GM21723 (cell line): Measurements from ENCODE around the gene PRELID1.
A peak's percentile ranks its signal among the peaks of the same experiment; 100 is the strongest.
"Not testable (repeated sequence)": the region's sequence is repeated elsewhere in the genome, so short reads cannot be mapped to it uniquely, and the experiment has no call there.

Source experiments
- ATAC-seq: cut with Tn5 transposase; IDR thresholded peaks from one replicate; pipeline ENCODE4 v1.9.1; 2021; ENCODE audit warnings: mild to moderate bottlenecking, moderate library complexity; ENCODE audit not compliant: unreplicated experiment

PRELID1 gene

DNA sequence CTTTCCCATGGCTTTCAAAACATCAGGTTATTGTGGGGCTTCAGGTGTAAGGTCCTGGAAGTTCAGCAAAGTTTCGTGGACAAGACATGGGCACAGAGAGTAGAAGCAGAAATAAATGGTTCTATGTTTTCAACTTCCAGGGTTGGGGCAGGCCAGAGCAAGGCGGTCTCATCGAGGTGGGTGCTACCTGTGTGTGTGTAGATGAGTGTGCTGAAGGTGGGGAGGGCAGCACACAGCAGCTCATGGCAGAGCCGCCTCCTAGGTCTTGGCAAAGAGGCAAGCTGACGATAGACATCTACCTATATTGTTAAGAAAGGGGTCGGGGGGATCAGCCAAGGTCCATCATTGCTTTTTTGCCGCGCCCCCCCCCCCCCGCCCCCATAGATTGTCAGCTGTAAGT is 3.9 kb upstream of the PRELID1 start:
- ATAC-seq: no peak

DNA sequence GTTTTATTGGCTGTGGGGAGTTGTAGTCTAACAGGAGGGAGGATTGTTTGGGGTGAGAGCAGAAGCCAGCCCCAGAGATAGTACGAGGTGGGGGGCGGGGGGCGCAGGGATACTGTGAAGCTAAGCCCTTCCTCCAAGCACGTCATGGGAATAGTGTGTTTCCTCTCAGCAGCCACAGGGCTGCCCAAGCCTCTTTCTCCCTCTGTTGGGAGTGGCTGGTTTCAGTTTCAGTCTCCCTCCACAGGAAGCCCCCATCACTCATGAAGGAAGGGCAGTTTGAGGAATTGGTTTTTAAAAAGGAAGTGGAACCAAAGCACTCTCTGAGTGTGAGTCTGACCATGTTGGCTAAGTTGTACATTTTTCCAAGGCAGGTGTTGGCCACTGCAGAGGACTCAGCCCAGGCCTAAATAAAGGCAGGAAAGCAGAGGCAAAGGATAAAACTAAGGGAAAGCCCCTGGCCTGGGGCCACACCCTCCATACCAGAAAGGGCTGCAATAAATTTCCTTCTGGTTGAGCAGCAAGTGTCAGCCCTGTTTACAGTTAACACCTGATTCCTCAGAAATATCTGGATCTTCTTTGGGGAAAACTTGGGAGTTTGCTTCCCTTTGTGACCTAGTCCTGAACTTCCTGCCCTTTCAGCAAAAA is 3.2 kb upstream of the PRELID1 start:
- ATAC-seq: peak; percentile 36

- no peak for ATAC-seq
Observed at GRCh38 chr5:177300951-177301350, 2.6 kb upstream of the PRELID1 start.

GRCh38 chr5:177301503-177302165 is 2.0 kb upstream of the PRELID1 start:
- ATAC-seq: no peak

DNA sequence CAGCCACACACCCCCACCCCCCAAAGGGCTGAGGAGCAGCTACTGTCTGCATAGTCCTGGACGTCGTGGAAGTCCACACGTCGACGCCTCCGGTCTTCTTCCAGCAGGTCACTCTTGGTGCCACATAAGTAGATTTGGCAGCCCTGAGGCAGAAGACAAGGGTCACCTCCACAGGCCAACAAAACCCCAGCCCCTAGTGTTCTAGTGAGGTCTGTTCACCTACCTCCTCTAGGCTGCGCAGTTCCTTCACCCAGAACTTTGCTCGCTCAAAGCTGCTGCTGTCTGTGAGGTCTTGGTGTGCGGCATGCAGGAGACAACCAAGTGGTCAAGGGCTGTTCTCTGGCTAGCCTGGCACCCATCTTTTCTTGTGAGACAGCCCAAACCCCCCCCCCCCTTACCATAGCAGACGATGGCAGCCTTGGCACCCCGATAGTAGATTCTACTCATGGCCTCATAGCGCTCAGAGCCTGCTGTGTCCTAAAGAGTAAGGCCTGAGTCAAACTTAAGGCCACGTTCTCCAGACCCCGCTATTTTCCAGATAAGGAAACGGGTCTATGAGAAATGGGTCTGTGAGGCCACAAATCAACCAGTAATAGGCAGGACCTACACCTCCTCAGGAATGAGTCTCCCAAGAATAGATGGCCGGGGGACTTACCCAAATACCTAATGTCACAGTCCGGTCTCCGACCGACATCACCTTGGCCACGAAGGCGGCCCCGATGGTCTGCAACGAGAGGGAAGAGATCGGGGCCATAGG is 1.1 kb upstream of the PRELID1 start:
- no peak for ATAC-seq

- ATAC-seq: peak; percentile 12
Observed at GRCh38 chr5:177303925-177304391, 359 bp downstream of the PRELID1 start.

- no peak for ATAC-seq
Observed at GRCh38 chr5:177304392-177305119, 957 bp downstream of the PRELID1 start.

DNA sequence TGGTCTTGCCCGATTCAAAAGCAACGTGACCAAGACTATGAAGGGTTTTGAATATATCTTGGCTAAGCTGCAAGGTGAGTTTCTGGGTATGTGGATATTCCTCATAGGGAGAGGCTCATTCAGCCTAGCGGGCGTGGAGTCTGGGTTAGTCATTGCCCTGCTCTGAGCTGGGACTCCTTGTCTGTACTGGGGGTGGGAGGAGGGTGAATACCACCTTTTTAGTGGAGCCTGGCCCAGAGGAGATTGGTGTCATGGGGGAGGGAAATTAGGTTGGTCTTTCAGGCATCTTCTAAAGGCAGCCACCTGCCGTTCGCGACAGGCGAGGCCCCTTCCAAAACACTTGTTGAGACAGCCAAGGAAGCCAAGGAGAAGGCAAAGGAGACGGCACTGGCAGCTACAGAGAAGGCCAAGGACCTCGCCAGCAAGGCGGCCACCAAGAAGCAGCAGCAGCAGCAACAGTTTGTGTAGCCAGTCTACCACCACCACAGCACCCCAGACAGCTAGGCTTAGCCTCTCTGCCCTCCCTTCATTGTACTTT is 2.6 kb downstream of the PRELID1 start:
- ATAC-seq: not testable (repeated sequence)

DNA sequence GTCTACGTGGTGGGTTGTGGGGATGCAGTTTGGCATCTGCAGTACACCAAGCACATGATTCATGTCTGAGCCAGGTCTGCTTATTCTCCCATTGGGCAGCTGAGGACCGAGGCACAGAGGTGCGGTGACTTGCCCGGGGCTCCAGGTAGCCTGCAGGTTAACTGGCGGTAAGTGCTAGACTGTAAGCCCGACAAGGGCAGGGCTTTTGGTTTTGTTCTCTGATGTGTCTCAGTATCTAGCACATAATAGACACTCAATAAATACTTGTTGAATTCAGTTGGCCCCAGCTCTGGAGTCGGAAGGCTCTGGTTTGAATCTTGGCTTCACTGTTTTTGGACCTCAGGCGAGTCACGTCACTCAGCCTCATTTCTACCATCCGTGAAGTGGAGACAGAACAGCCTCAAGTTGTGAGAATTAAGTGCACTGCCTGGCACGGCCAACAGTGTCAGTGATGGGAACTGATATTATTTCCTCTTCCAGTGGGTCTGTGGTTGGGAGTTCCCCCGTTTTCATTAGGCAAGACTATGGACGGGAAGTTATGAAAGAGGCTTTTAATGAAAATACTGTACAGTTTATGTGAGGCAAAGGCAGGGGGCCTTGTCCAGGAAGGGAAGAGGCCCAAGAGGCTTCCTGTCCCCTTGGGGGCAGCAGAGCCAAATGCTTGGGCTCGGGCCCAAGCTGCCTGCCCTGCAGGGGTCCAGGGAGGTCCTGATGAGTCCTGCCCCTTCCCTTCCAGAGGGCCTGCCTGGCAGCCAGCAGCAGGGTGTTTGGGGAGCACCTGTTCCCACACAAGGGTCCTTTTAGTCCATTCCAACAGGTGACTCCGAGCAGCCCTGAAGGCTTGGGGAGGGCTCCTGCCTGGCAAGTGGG is 3.3 kb downstream of the PRELID1 start:
- ATAC-seq: no peak

- ATAC-seq: no peak
Observed at GRCh38 chr5:177307544-177308363, 4.2 kb downstream of the PRELID1 start.

GRCh38 chr5:177308740-177309139 is 5.1 kb downstream of the PRELID1 start:
- no peak for ATAC-seq

DNA sequence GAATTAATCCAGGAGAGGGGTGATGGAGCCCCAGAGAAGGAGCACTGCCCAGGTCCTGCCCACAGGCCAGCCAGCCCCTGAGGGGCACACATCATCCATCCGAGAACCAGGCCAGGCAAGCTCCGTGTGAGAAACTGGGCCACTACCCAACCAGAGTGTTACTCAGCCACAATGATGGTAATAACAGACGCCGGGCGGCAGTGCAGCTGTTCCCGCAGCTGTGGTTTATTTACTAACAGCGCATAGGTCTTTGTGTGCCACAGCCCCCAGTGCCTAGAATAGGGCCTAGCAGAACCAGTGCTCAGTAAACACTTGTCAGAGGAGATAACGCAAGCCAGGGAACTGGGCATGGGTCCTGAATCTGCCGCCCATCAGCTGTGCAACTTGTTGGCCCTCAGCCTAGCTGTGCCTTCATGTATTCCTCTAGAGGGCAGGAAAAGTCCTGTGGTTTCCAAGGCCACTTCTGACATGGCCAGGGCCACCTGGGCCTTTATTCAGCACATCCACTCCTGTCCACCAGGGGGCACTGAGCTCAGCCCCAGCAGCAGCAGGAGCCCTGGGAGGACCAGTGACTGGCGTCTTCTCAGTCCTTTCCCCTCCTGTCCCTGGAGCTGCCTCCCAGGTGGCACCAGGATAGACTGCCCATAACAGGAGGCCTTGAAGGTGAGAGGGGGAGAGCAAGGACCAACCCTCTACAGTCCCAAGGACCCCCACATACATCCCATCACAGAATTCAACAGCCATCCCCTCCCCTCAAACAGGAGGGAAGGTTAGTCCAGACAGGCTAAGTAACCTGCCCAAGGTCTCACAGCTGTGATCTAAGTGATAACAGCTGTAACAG is 6.0 kb downstream of the PRELID1 start:
- no peak for ATAC-seq

- ATAC-seq: no peak
Observed at GRCh38 chr5:177310332-177310731, 6.7 kb downstream of the PRELID1 start.

DNA sequence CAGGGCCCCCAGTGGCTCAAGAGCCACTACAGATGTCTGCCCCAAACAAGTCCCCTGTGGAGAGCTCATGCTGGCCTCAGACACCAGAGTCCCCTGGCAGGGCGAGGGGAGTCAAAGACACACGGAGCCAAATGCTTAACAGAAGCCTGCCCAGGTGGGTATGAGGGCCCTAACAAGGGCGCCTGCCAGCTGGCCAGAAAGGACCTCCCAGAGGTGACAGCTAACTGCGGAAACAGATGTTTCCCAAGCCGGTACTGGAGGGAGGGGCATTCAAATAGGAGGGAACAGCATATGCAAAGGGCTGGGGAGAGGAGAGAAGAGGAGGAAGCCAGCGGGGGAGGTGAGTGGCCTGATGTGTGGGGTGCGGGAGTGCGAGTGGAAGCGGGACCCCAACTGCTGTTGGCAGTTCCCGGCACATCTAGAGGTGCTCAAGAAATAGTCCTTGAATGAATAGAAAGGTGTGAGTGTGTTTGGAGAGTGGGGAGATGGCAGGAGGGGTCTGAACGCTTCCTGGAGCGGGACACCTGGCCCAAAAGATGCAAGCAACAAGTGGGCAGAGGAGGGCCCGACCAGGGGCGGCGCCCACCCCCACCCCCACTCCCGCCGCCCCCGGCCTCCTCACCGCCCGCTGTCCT is 7.3 kb downstream of the PRELID1 start:
- peak; percentile 0 for ATAC-seq

- peak; percentile 1 for ATAC-seq
Observed at GRCh38 chr5:177311392-177311722, 7.8 kb downstream of the PRELID1 start.

DNA sequence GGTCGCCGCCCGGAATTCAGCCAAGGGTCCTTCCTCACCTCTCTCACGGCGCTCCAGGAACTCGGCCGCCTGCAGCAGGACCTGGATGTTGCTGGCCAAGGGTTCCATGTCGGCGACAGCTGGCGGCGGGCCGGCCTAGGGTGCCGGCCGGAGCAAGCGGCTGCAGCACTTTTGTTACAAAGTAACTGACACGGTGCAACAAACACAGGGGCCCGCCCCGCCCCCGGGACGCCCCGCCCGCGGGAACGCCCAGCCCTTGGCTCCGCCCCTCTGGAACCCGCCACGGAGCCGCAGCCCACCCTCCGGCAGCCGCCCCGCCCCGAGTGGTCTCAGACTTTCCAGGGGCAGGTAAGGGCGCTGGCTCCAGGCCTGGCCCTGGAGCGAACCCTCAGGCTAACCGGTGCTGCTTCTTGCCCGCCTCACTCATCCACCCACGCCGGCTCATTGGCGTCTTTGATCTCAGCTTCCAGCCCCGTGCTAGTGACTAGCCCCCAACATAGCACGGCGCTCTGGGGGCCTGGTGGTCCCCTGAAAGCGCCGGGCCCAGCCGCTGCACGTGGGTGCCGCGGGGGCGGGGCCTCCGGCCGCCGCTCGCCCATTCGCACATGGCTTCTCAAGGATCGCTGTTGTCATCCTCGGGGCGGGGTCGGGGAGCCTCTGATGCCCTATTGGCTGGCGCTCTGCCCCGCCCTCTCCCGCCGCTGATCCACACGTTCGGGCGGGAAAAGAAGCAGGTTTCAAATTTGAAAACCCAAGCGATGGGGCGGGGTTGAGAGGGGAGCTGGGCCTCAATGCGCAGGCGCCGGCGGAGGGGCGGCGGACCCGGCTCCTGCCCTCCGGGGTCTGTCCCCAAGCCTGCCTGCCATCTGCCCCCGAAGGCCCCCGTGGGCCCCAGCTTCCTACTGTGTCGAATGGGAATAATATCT is 8.4 kb downstream of the PRELID1 start, which contains the start of gene MXD3:
TSS of gene MXD3 (minus strand) at position 176 of the 926 bp plus-strand sequence. CDS start at position 108, 68 bp downstream.
- ATAC-seq: peak; percentile 69
